ENCODE data around the gene RPA4. TPM values are rescaled to one million over a fixed set of nuclear protein-coding genes. Genes with fewer than 3 reads are reported as not detected.

RPA4 gene
- total RNA-seq, 2 experiments from 2014 or later: 1.8 to 1.9 TPM

GRCh38 chrX:96906741-96907140, 23.0 kb downstream of the RPA4 start:
- no peaks in the 10 kb centered on the region for H4K20me1 ChIP-seq (ENCODE audit: insufficient read depth, low read length)
- H3K4me2 ChIP-seq (ENCODE audit: low read length): no peak overlapping the region
- intact Hi-C loops (cut with micrococcal nuclease; ENCODE audit: unreplicated experiment): no loop called here
- no peak overlapping the region for H3K27ac ChIP-seq (ENCODE audit: low read depth, low read length, poor library complexity, severe bottlenecking)
- no peak overlapping the region for H2AFZ ChIP-seq (ENCODE audit: low read length)
- H3K9me3 ChIP-seq (ENCODE audit: low read length): no peaks in the 10 kb centered on the region
- POLR2A ChIA-PET: no interaction called here
- DNase-seq (ENCODE audit: low spot score): no peak
- no peaks in the 10 kb centered on the region for H3K79me2 ChIP-seq (ENCODE audit: insufficient read depth, low read depth, low read length)
- no TSS peak for BruUV-seq (replicated peaks)
- no peaks in the 10 kb centered on the region for H3K9me2 ChIP-seq (ENCODE audit: insufficient read depth, low read length)
- CTCF ChIA-PET (ENCODE audit: unreplicated experiment): interaction anchor here (0.6 kb wide), 1 partner anchor 194 kb away, joined by 4 read pairs; no protein-coding TSS in a partner anchor
- H3K36me3 ChIP-seq (ENCODE audit: insufficient read depth, low read length): no peaks in the 10 kb centered on the region
- TF ChIP-seq CTCF (conservative IDR thresholded peaks at IDR 0.05; ENCODE audit: low read length): no peak
- no peak for TF ChIP-seq EZH2phosphoT487 (IDR thresholded peaks at IDR 0.05; ENCODE audit: borderline replicate concordance, low read depth, low read length)
- H3K4me3 ChIP-seq (ENCODE audit: low read depth, low read length, poor library complexity, severe bottlenecking): no peak overlapping the region
- no peaks in the 10 kb centered on the region for H3K4me1 ChIP-seq (ENCODE audit: insufficient read depth, low read length, poor library complexity, severe bottlenecking)

- H3K4me1 ChIP-seq (ENCODE audit: insufficient read depth, low read length, poor library complexity, severe bottlenecking): no peaks in the 10 kb centered on the region
- intact Hi-C loops (cut with micrococcal nuclease; ENCODE audit: unreplicated experiment): no loop called here
- H3K9me2 ChIP-seq (ENCODE audit: insufficient read depth, low read length): no peaks in the 10 kb centered on the region
- no peak overlapping the region for H3K4me2 ChIP-seq (ENCODE audit: low read length)
- TF ChIP-seq CTCF (conservative IDR thresholded peaks at IDR 0.05; ENCODE audit: low read length) (no peak), EZH2phosphoT487 (IDR thresholded peaks at IDR 0.05; ENCODE audit: borderline replicate concordance, low read depth, low read length) (no peak)
- H3K9me3 ChIP-seq (ENCODE audit: low read length): no peaks in the 10 kb centered on the region
- H3K79me2 ChIP-seq (ENCODE audit: insufficient read depth, low read depth, low read length): no peaks in the 10 kb centered on the region
- no peak overlapping the region for H3K4me3 ChIP-seq (ENCODE audit: low read depth, low read length, poor library complexity, severe bottlenecking)
- H3K27ac ChIP-seq (ENCODE audit: low read depth, low read length, poor library complexity, severe bottlenecking): no peak overlapping the region
- no peaks in the 10 kb centered on the region for H3K36me3 ChIP-seq (ENCODE audit: insufficient read depth, low read length)
- no TSS peak for BruUV-seq (replicated peaks)
- no peaks in the 10 kb centered on the region for H4K20me1 ChIP-seq (ENCODE audit: insufficient read depth, low read length)
- ChIA-PET CTCF (ENCODE audit: unreplicated experiment) (no interaction called here), POLR2A (no interaction called here)
- no peak overlapping the region for H2AFZ ChIP-seq (ENCODE audit: low read length)
- no peak for DNase-seq (ENCODE audit: low spot score)
These were observed 24.0 kb downstream of the RPA4 start for GRCh38 chrX:96907516-96908272.

- no TSS peak for BruUV-seq (replicated peaks)
- DNase-seq (ENCODE audit: low spot score): no peak
- no peaks in the 10 kb centered on the region for H3K9me3 ChIP-seq (ENCODE audit: low read length)
- ChIA-PET POLR2A (interaction anchor here (0.6 kb wide), 1 partner anchor 24 kb away, joined by 5 read pairs; no protein-coding TSS in a partner anchor), CTCF (ENCODE audit: unreplicated experiment) (no interaction called here)
- TF ChIP-seq EZH2phosphoT487 (IDR thresholded peaks at IDR 0.05; ENCODE audit: borderline replicate concordance, low read depth, low read length): no peak
- no peak overlapping the region for H3K4me2 ChIP-seq (ENCODE audit: low read length)
- H3K36me3 ChIP-seq (ENCODE audit: insufficient read depth, low read length): no peaks in the 10 kb centered on the region
- H3K79me2 ChIP-seq (ENCODE audit: insufficient read depth, low read depth, low read length): no peaks in the 10 kb centered on the region
- H3K9me2 ChIP-seq (ENCODE audit: insufficient read depth, low read length): no peaks in the 10 kb centered on the region
- H2AFZ ChIP-seq (ENCODE audit: low read length): no peak overlapping the region
- H3K4me3 ChIP-seq (ENCODE audit: low read depth, low read length, poor library complexity, severe bottlenecking): no peak overlapping the region
- no peaks in the 10 kb centered on the region for H3K4me1 ChIP-seq (ENCODE audit: insufficient read depth, low read length, poor library complexity, severe bottlenecking)
- intact Hi-C loops (cut with micrococcal nuclease; ENCODE audit: unreplicated experiment): no loop called here
- H3K27ac ChIP-seq (ENCODE audit: low read depth, low read length, poor library complexity, severe bottlenecking): no peak overlapping the region
- H4K20me1 ChIP-seq (ENCODE audit: insufficient read depth, low read length): no peaks in the 10 kb centered on the region
These were observed 25.6 kb downstream of the RPA4 start for GRCh38 chrX:96909291-96909690.

Data from OCI-LY7 (cell line).